Hepatocyte (in vitro differentiated cells): ENCODE measurements around the gene SALL4. TPM values are rescaled to one million over a fixed set of nuclear protein-coding genes. Genes with fewer than 3 reads are reported as not detected.
"Not testable (repeated sequence)": the region's sequence is repeated elsewhere in the genome, so short reads cannot be mapped to it uniquely, and the experiment has no call there.

Source experiments
- DNase-seq: peaks from one replicate; pipeline ENCODE4 v3.0.0-alpha.2; 2016; ENCODE audit warnings: low spot score
- H2AFZ ChIP-seq: fragments of 200-600 bp; sonication (generic); 2 replicates; pipeline ENCODE4 v1.6.0; 2016; ENCODE audit warnings: antibody characterized with exemption, mild to moderate bottlenecking
- H3K27ac ChIP-seq: fragments of 200-600 bp; sonication (generic); 2 replicates; pipeline ENCODE4 v1.5.1; 2016; ENCODE audit warnings: mild to moderate bottlenecking
- H3K27me3 ChIP-seq: fragments of 200-600 bp; sonication (generic); 2 replicates; pipeline ENCODE4 v1.6.1; 2016
- H3K36me3 ChIP-seq: fragments of 200-600 bp; sonication (generic); replicated peaks from 2 replicates; pipeline ENCODE4 v1.5.1; 2016; ENCODE audit warnings: low read depth; ENCODE audit not compliant: insufficient read depth
- H3K4me1 ChIP-seq: fragments of 200-600 bp; sonication (generic); 2 replicates; pipeline ENCODE4 v1.5.1; 2016; ENCODE audit warnings: mild to moderate bottlenecking, moderate library complexity; ENCODE audit not compliant: insufficient read depth
- H3K4me2 ChIP-seq: fragments of 200-600 bp; sonication (generic); 2 replicates; pipeline ENCODE4 v1.6.0; 2016
- H3K4me3 ChIP-seq: fragments of 200-600 bp; sonication (generic); 2 replicates; pipeline ENCODE4 v1.5.1; 2016; ENCODE audit warnings: mild to moderate bottlenecking
- H3K79me2 ChIP-seq: fragments of 200-600 bp; sonication (generic); 2 replicates; pipeline ENCODE4 v1.6.0; 2017; ENCODE audit warnings: mild to moderate bottlenecking
- H3K9me2 ChIP-seq: fragments of 200-600 bp; sonication (generic); replicated peaks from 2 replicates; pipeline ENCODE4 v1.6.0; 2017; ENCODE audit warnings: mild to moderate bottlenecking; ENCODE audit not compliant: insufficient read depth
- H3K9me3 ChIP-seq: fragments of 200-600 bp; sonication (generic); 2 replicates; pipeline ENCODE4 v1.5.1; 2016; ENCODE audit warnings: low read depth, mild to moderate bottlenecking
- H4K20me1 ChIP-seq: fragments of 200-600 bp; sonication (generic); 2 replicates; pipeline ENCODE4 v1.6.0; 2016; ENCODE audit warnings: mild to moderate bottlenecking; ENCODE audit not compliant: insufficient read depth, poor library complexity, severe bottlenecking
- EZH2 ChIP-seq: fragments of 200-600 bp; sonication (generic); IDR thresholded peaks from 2 replicates; pipeline ENCODE4 v1.6.1; 2016; ENCODE audit warnings: antibody characterized with exemption, mild to moderate bottlenecking, borderline replicate concordance
- EZH2phosphoT487 ChIP-seq: fragments of 200-600 bp; sonication (generic); IDR thresholded peaks from one replicate; pipeline ENCODE4 v1.6.1; 2018; ENCODE audit warnings: antibody characterized with exemption, mild to moderate bottlenecking, low read depth, moderate library complexity; ENCODE audit not compliant: unreplicated experiment, severe bottlenecking
- WGBS: methylation state at CpG from one replicate; pipeline ENCODE4 v1.1.6; 2016; ENCODE audit warnings: low lambda C conversion rate; ENCODE audit errors: missing lambda C conversion rate; 5-methylcytosine and 5-hydroxymethylcytosine counted together
- polyA plus RNA-seq: library from polyadenylated mRNA; unstranded; fragments of >200 nt; fragmentation: Nextera tagmentation; extraction: Ambion mirVana; gene quantifications from 2 replicates; pipeline ENCODE4 v1.2.1, GENCODE V29; 2016
- total RNA-seq: library from RNA; depleted of rRNA; stranded (reverse); fragments of >200 nt; gene quantifications from 2 replicates; pipeline ENCODE4 v1.2.3, GENCODE V29; 2014
- TF ChIP-seq, protein P1 (sequence below): fragments of 200-600 bp; sonication (generic); IDR thresholded peaks from 2 replicates; pipeline ENCODE4 v1.5.1; 2016; ENCODE audit warnings: antibody characterized with exemption, mild to moderate bottlenecking; ENCODE audit not compliant: poor library complexity

SALL4 gene
- total and polyA plus RNA-seq, 2 experiments from 2014 or later: 6.3 to 14.9 TPM

DNA sequence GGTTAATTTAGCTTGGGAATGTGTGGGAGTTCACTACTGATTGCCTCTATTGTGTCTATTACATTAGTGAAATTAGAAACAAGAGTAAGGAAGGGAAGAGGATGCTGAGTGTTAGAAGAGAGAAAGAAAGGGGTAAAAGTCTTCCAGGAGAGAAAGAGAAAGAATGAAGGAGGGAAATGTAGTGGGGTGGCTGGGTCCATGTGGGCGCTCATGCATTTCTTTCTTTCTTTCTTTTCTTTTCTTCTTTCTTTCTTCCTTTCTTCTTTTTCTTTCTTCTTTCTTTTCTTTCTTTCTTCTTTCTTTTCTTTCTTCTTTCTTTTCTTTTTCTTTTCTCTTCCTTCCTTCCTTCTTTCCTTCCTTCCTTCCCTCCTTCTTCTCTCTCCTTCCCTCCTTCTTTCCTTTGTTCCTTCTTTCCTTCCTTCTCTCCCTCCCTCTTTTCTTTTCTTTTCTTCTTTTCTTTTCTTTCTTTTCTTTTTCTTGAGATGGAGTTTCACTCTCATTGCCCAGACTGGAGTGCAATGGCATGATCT, 16.2 kb upstream of the SALL4 start:
- Histone ChIP-seq H3K9me2 (no peaks in the 10 kb centered on the region), H3K4me2 (no peak overlapping the region), H3K27me3 (no peaks in the 10 kb centered on the region), H4K20me1 (no peaks in the 10 kb centered on the region), H3K27ac (no peak overlapping the region), H3K36me3 (no peaks in the 10 kb centered on the region), H3K79me2 (no peaks in the 10 kb centered on the region), H3K9me3 (no peaks in the 10 kb centered on the region), H3K4me1 (no peaks in the 10 kb centered on the region), H3K4me3 (no peak overlapping the region), H2AFZ (no peak overlapping the region)
- WGBS: 100% methylated on average over 1 of the region's 1 CpG
- TF ChIP-seq EZH2phosphoT487 (no peak), EZH2 (no peak)
- TF ChIP-seq, protein P1, sequence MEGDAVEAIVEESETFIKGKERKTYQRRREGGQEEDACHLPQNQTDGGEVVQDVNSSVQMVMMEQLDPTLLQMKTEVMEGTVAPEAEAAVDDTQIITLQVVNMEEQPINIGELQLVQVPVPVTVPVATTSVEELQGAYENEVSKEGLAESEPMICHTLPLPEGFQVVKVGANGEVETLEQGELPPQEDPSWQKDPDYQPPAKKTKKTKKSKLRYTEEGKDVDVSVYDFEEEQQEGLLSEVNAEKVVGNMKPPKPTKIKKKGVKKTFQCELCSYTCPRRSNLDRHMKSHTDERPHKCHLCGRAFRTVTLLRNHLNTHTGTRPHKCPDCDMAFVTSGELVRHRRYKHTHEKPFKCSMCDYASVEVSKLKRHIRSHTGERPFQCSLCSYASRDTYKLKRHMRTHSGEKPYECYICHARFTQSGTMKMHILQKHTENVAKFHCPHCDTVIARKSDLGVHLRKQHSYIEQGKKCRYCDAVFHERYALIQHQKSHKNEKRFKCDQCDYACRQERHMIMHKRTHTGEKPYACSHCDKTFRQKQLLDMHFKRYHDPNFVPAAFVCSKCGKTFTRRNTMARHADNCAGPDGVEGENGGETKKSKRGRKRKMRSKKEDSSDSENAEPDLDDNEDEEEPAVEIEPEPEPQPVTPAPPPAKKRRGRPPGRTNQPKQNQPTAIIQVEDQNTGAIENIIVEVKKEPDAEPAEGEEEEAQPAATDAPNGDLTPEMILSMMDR: no peak
- DNase-seq: no peak

DNA sequence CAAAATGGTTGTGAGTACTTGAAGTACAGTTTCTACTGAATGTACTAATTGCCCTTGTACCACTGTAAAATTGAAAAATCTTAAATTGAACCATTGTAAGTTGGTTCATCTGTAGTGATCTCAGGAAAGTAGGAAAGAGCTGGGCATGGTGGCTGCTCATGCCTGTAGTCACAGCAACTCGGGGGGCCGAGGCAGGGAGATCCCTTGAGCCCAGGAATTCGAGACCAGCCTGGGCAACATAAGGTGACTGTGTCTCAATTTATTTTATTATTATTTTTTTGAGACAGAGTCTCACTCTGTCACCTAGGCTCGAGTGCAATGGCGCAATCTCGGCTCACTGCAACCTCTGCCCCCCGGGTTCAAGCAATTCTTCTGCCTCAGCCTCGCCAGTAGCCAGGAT, 14.5 kb upstream of the SALL4 start:
- not testable (repeated sequence) for H3K9me3 ChIP-seq, H3K79me2 ChIP-seq, H2AFZ ChIP-seq, H3K9me2 ChIP-seq, H3K4me1 ChIP-seq, DNase-seq, H3K36me3 ChIP-seq, H4K20me1 ChIP-seq, H3K4me2 ChIP-seq, H3K27me3 ChIP-seq, H3K4me3 ChIP-seq, H3K27ac ChIP-seq
- WGBS: 96% methylated on average over 8 of the region's 8 CpGs

DNA sequence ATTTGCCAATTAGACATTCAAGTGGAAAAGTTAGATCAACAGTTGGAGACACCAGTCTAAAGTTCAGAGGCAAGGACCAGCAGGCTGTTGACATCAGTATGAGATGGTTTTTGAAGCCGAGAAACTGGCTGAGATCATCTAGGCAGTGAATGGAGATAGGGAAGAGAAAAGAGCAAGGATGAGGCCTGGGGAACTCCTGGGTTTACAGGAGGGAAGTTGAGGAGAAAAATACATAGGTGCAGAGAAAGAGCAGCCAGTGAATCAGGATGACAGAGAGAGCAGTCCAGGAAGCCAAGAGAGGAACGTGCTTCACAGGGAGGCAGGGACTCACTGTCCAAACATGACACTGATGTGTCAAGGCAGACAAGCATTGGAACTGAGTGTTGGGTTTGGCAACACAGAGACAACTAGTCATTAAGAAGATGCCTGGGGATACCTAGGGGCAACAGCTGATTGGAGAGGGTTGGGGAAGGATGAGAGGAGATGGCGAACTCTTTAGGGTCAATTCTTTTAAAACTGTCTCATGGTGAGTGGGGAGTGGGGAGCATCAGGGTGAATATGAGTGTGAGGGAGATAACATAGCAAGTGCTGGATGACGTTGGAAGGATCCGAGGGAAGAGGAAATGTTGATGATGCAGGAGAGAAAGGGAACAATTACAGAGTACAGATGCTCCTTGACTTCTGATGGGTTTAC, 13.2 kb upstream of the SALL4 start:
- H3K27ac ChIP-seq: no peak overlapping the region
- no peaks in the 10 kb centered on the region for H3K79me2 ChIP-seq
- H3K36me3 ChIP-seq: no peaks in the 10 kb centered on the region
- H3K4me3 ChIP-seq: no peak overlapping the region
- no peaks in the 10 kb centered on the region for H3K9me3 ChIP-seq
- peaks cover 15% of the 10 kb centered on the region for H3K4me1 ChIP-seq
- H2AFZ ChIP-seq: no peak overlapping the region
- 76% methylated on average over 5 of the region's 5 CpGs for WGBS
- no peaks in the 10 kb centered on the region for H3K27me3 ChIP-seq
- no peak for DNase-seq
- no peaks in the 10 kb centered on the region for H4K20me1 ChIP-seq
- H3K4me2 ChIP-seq: no peak overlapping the region
- H3K9me2 ChIP-seq: no peaks in the 10 kb centered on the region
- TF ChIP-seq EZH2phosphoT487: no peak
- TF ChIP-seq, protein P1: no peak
- TF ChIP-seq EZH2: no peak

DNA sequence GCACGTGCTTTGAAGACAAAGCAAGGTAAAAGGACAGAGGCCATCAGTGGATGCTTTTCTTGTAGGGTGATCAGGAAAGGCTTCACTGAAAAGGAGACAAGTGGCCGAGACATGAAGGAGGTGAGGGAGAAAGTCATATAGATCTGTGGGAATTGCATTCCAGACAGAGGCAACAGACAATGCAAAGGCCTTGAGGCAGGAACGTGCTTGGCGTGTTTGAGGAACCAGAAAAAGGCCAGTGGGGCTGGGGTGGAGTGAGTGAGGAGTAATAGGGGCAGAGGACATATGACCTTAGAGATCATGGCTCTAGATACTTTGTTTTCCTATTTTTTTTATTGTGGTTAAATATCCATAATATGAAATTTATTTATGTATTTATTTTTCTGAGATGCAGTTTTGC, 10.5 kb upstream of the SALL4 start:
- no peak for DNase-seq
- Histone ChIP-seq H3K4me1 (peaks cover 16% of the 10 kb centered on the region), H3K9me2 (no peaks in the 10 kb centered on the region), H3K4me2 (no peak overlapping the region), H3K27me3 (no peaks in the 10 kb centered on the region), H4K20me1 (no peaks in the 10 kb centered on the region), H3K4me3 (no peak overlapping the region), H3K79me2 (no peaks in the 10 kb centered on the region), H3K36me3 (no peaks in the 10 kb centered on the region), H2AFZ (no peak overlapping the region), H3K27ac (no peak overlapping the region), H3K9me3 (no peaks in the 10 kb centered on the region)
- 83% methylated on average over 4 of the region's 4 CpGs for WGBS
- no peak for TF ChIP-seq EZH2phosphoT487
- TF ChIP-seq EZH2: no peak
- TF ChIP-seq, protein P1: no peak
